K562 (cell line): Measurements from ENCODE around the gene SRPK1. TPM values are rescaled to one million over a fixed set of nuclear protein-coding genes. Genes with fewer than 3 reads are reported as not detected.

Experiments
- ATAC-seq: fragments of 200-7000 bp; cut with Tn5 transposase; 3 replicates; pipeline ENCODE4 v1.9.1; 2020; ENCODE audit warnings: moderate library complexity
- BruUV-seq: library from RNA; stranded (reverse); fragments of 400-500 nt; replicated peaks from 2 replicates; lab custom pipeline; 2021; lab: Mats Ljungman, UMichigan
- CTCF ChIA-PET: fragments of 300-600 bp; formaldehyde crosslinking; extraction: SDS; loops from one replicate; lab custom pipeline; 2021; ENCODE audit warnings: low intra/inter-chr PET ratio; lab: Yijun Ruan, JAX
- POLR2A ChIA-PET: fragments of 300-600, 350-650 bp; sonication (Branson Sonifier 250); formaldehyde crosslinking; extraction: SDS; loops from one replicate; lab custom pipeline; 2021; ENCODE audit warnings: antibody characterized with exemption, inconsistent platforms; lab: Yijun Ruan, JAX
- DNase-seq, 4 experiments: peaks; one replicate each; pipeline versions ENCODE4 v3.0.0 to v3.0.0-alpha.2; 2011 to 2018; ENCODE audit warnings: low spot score in 3 of 4, mixed read lengths in 3 of 4; ENCODE audit errors: extremely low read depth in 1 of 4
- FAIRE-seq: peaks from 2 replicates; lab custom pipeline; 2011; peaks lifted over from hg19 to GRCh38; lab: Jason Lieb, UNC
- H2AFZ ChIP-seq: 2 replicates; pipeline ENCODE4 v1.6.0; 2011; ENCODE audit warnings: low read depth, low read length, control low read depth, inconsistent platforms
- H3K27ac ChIP-seq: fragments of 200-600 bp; 3 replicates; pipeline ENCODE4 v1.8.0; 2011; ENCODE audit warnings: low read depth, mild to moderate bottlenecking, control low read depth, inconsistent platforms, low read length, moderate library complexity, mixed read lengths; ENCODE audit errors: extremely low read depth
- H3K27me3 ChIP-seq, 2 experiments: fragments of 300-600 bp in 1 of 2; 2 replicates in 1 of 2; 3 replicates in 1 of 2; pipeline versions ENCODE4 v1.6.0 to v1.8.0; 2011; ENCODE audit warnings: inconsistent platforms in 2 of 2, low read length in 2 of 2, mild to moderate bottlenecking in 1 of 2, mixed read lengths in 1 of 2, moderate library complexity in 1 of 2; ENCODE audit not compliant: control insufficient read depth in 2 of 2, insufficient read depth in 2 of 2
- H3K36me3 ChIP-seq: fragments of 300-600 bp; 3 replicates; pipeline ENCODE4 v1.8.0; 2011; ENCODE audit warnings: mild to moderate bottlenecking, low read length, inconsistent platforms; ENCODE audit not compliant: control insufficient read depth, insufficient read depth
- H3K4me1 ChIP-seq, 2 experiments: fragments of 200-600 bp in 1 of 2; replicated peaks in 1 of 2; 2 replicates in 1 of 2; 3 replicates in 1 of 2; pipeline versions ENCODE4 v1.5.1 to v1.8.0; 2011; ENCODE audit warnings: inconsistent platforms in 2 of 2, low read length in 2 of 2, mild to moderate bottlenecking in 1 of 2, mixed read lengths in 1 of 2, moderate library complexity in 1 of 2; ENCODE audit not compliant: control insufficient read depth in 2 of 2, insufficient read depth in 2 of 2
- H3K4me2 ChIP-seq: 2 replicates; pipeline ENCODE4 v1.6.1; 2011; ENCODE audit warnings: low read length, control low read depth, inconsistent platforms, mixed read lengths; ENCODE audit not compliant: insufficient read depth
- H3K4me3 ChIP-seq: fragments of 200-600 bp; sonication (generic), shearing (Covaris generic); 2 replicates; pipeline ENCODE4 v1.5.1; 2016; ENCODE audit warnings: control low read depth, inconsistent platforms
- H3K79me2 ChIP-seq: fragments of 200-600 bp; 3 replicates; pipeline ENCODE4 v1.8.0; 2011; ENCODE audit warnings: low read length, inconsistent platforms; ENCODE audit not compliant: control insufficient read depth, insufficient read depth
- H3K9ac ChIP-seq, 2 experiments: 2 replicates each; pipeline versions ENCODE4 v1.6.0 to v1.6.1; 2011; ENCODE audit warnings: low read depth in 2 of 2, low read length in 2 of 2, control low read depth in 1 of 2, inconsistent platforms in 1 of 2, mild to moderate bottlenecking in 1 of 2, mixed read lengths in 1 of 2; ENCODE audit not compliant: insufficient read depth in 1 of 2
- H3K9me1 ChIP-seq: one replicate; pipeline ENCODE4 v1.6.0; 2011; ENCODE audit warnings: inconsistent platforms, mild to moderate bottlenecking, low read length, moderate library complexity; ENCODE audit not compliant: control insufficient read depth, insufficient read depth
- H3K9me3 ChIP-seq: replicated peaks from 2 replicates; pipeline ENCODE4 v1.5.1; 2011; ENCODE audit warnings: low read depth, low read length, inconsistent platforms; ENCODE audit not compliant: control insufficient read depth, insufficient read depth
- H4K20me1 ChIP-seq: replicated peaks from 2 replicates; pipeline ENCODE4 v1.6.1; 2011; ENCODE audit warnings: low read length, inconsistent platforms, mixed read lengths; ENCODE audit not compliant: control insufficient read depth, insufficient read depth
- ASH1L ChIP-seq: fragments of 450-650 bp; IDR thresholded peaks from 2 replicates; pipeline ENCODE4 v1.6.1; 2018; ENCODE audit warnings: borderline replicate concordance, mild to moderate bottlenecking, low read depth; ENCODE audit not compliant: partially characterized antibody
- CEBPG ChIP-seq, 3 experiments: fragments of 200-800 bp in 1 of 3; sonication (Bioruptor generic) in 1 of 3; sonication (generic) in 1 of 3; formaldehyde crosslinking in 1 of 3; IDR thresholded peaks in 2 of 3; conservative IDR thresholded peaks in 1 of 3; 2 replicates each; pipeline versions ENCODE4 v1.6.1 to v1.8.0; 2016 to 2022; ENCODE audit warnings: missing compliant biosample characterization in 2 of 3, missing genetic modification characterization in 2 of 3, mild to moderate bottlenecking in 1 of 3, missing genetic modification reagents in 1 of 3
- ELF2 ChIP-seq: fragments of 250-450 bp; sonication (Bioruptor Pico); IDR thresholded peaks from 2 replicates; pipeline ENCODE4 v1.5.0; 2021; ENCODE audit warnings: mild to moderate bottlenecking
- ZBTB33 ChIP-seq: sonication (generic); formaldehyde crosslinking; IDR thresholded peaks from 2 replicates; pipeline ENCODE4 v1.8.1; 2023; ENCODE audit warnings: mild to moderate bottlenecking, missing genetic modification reagents
- ZNF134 ChIP-seq: fragments of 250-450 bp; sonication (Bioruptor Pico); conservative IDR thresholded peaks from 2 replicates; pipeline ENCODE4 v1.4.0; 2020
- ZNF592 ChIP-seq: fragments of 450-650 bp; IDR thresholded peaks from 2 replicates; pipeline ENCODE4 v1.6.1; 2017; ENCODE audit warnings: antibody characterized with exemption, mild to moderate bottlenecking
- ZZZ3 ChIP-seq: fragments of 450-650 bp; IDR thresholded peaks from 2 replicates; pipeline ENCODE4 v1.6.1; 2016; ENCODE audit warnings: antibody characterized with exemption, mild to moderate bottlenecking, moderate library complexity
- WGBS: fragments of 100-300 bp; shearing (Covaris generic); methylation state at CpG from one replicate; pipeline ENCODE4 v1.1.6; 2016; ENCODE audit warnings: low coverage, mixed read lengths; ENCODE audit not compliant: insufficient coverage; ENCODE audit errors: missing lambda C conversion rate; 5-methylcytosine and 5-hydroxymethylcytosine counted together
- in situ Hi-C: fragments of 300-500 bp; cut with MboI; formaldehyde crosslinking; loops from 4 replicates; pipeline ENCODE4 v1.15.0; 2018; ENCODE audit warnings: inconsistent platforms, mixed read lengths
- intact Hi-C: fragments of 100-400 bp; cut with micrococcal nuclease; formaldehyde crosslinking; loops from 2 replicates; pipeline ENCODE4 v1.14.2; 2022
- polyA plus RNA-seq, 8 experiments: library from polyadenylated mRNA; depleted of rRNA in 4 of 8; stranded (reverse) in 5 of 8; unstranded in 3 of 8; fragments of >200 nt; fragmentation: Nextera tagmentation in 2 of 8; fragmentation: Illumina TruSeq in 1 of 8; extraction: Ambion mirVana in 2 of 8; extraction: Trizol in 1 of 8; gene quantifications; 2 replicates each; pipeline versions ENCODE4 v1.2.1 to v1.2.3, GENCODE V29; 2011 to 2014; ENCODE audit warnings: inconsistent platforms in 1 of 8, missing spikeins in 1 of 8
- total RNA-seq, 7 experiments: library from RNA; depleted of rRNA in 6 of 7; stranded (reverse); fragments of >200 nt in 6 of 7; fragmentation: Illumina TruSeq in 2 of 7; extraction: Trizol in 2 of 7; gene quantifications; 2 replicates each; pipeline versions ENCODE4 v1.2.1 to v1.2.3, GENCODE V29; 2011 to 2021; ENCODE audit warnings: low replicate concordance in 1 of 7

SRPK1 gene
- total and polyA plus RNA-seq, 9 of the 15 experiments (the other 6 are each of a cell fraction or from before 2014, with no cell fraction given), result 99.6 to 185 (median 159) TPM

GRCh38 chr6:35916056-35916455, 4.8 kb downstream of the SRPK1 start (continued):
- no peak for TF ChIP-seq ASH1L
- TF ChIP-seq CEBPG (CRISPR knock-in tag; IDR thresholded peaks at IDR 0.05), result no peak
- no peak for TF ChIP-seq CEBPG (tag; conservative IDR thresholded peaks at IDR 0.05 in 1 of 2, IDR thresholded peaks at IDR 0.05 in 1 of 2)
- no peak for TF ChIP-seq ELF2 (CRISPR knock-in tag)
- TF ChIP-seq ZBTB33 (CRISPR knock-in tag), result no peak

GRCh38 chr6:35914536-35914935, 6.4 kb downstream of the SRPK1 start:
- Histone ChIP-seq H3K4me3 (no peak overlapping the region), H3K36me3 (peaks cover 96% of the 10 kb centered on the region), H3K79me2 (peaks cover 97% of the 10 kb centered on the region), H3K9me1 (no peaks in the 10 kb centered on the region), H2AFZ (no peak overlapping the region), H3K27me3 (no peaks in the 10 kb centered on the region), H3K9me3 (peaks cover 24% of the 10 kb centered on the region), H3K4me1 (peaks cover 5 to 9% of the 10 kb centered on the region in 2 experiments; a peak in 3 of 5 replicates), H3K4me2 (no peak overlapping the region), H3K27ac (no peak overlapping the region), H4K20me1 (peaks cover 13% of the 10 kb centered on the region), H3K9ac (no peak overlapping the region)
- in situ Hi-C loops (no loop called here), intact Hi-C loops (no loop called here)
- DNase-seq (no peak), ATAC-seq (no peak), FAIRE-seq (no peak)
- ChIA-PET POLR2A (no interaction called here), CTCF (no interaction called here)
- WGBS, result 98% methylated on average over 6 of the region's 6 CpGs
- BruUV-seq, result no TSS peak
- TF ChIP-seq ZNF592, result no peak
- TF ChIP-seq ZNF134 (CRISPR knock-in tag), result 0 out of 2 replicates have a peak, but pooled peaks have one; percentile 5
- TF ChIP-seq ZZZ3, result no peak
